ENCODE measurements around the gene GUCY2D.

The GUCY2D gene

GRCh38 chr17:8048736-8049135 lies 46.3 kb downstream of the GUCY2D start:
- TF ChIP-seq CTCF (IDR thresholded peaks at IDR 0.05; ENCODE audit: control insufficient read depth, insufficient read depth, low read depth, low read length, missing control alignments), result no peak
- no peak overlapping the region for H3K4me3 ChIP-seq (ENCODE audit: control insufficient read depth, low read depth, low read length)
- DNase-seq (ENCODE audit: low read depth), result no peak

GRCh38 chr17:8051831-8052230 lies 49.4 kb downstream of the GUCY2D start:
- no peak for DNase-seq (ENCODE audit: low read depth)

GRCh38 chr17:8052256-8053252 lies 50.1 kb downstream of the GUCY2D start:
- DNase-seq (ENCODE audit: low read depth), result no peak
- H3K4me3 ChIP-seq (ENCODE audit: control insufficient read depth, low read depth, low read length), result no peak overlapping the region
- no peak for TF ChIP-seq CTCF (IDR thresholded peaks at IDR 0.05; ENCODE audit: control insufficient read depth, insufficient read depth, low read depth, low read length, missing control alignments)

More at GRCh38 chr17:8051831-8052230, 49.4 kb downstream of the GUCY2D start:
- TF ChIP-seq CTCF (IDR thresholded peaks at IDR 0.05; ENCODE audit: control insufficient read depth, insufficient read depth, low read depth, low read length, missing control alignments), result no peak
- H3K4me3 ChIP-seq (ENCODE audit: control insufficient read depth, low read depth, low read length), result no peak overlapping the region

- DNase-seq (ENCODE audit: low read depth), result no peak
- TF ChIP-seq CTCF (IDR thresholded peaks at IDR 0.05; ENCODE audit: control insufficient read depth, insufficient read depth, low read depth, low read length, missing control alignments), result no peak
- H3K4me3 ChIP-seq (ENCODE audit: control insufficient read depth, low read depth, low read length), result no peak overlapping the region
Measured at GRCh38 chr17:8053600-8053999, 51.2 kb downstream of the GUCY2D start.

- no peak for TF ChIP-seq CTCF (IDR thresholded peaks at IDR 0.05; ENCODE audit: control insufficient read depth, insufficient read depth, low read depth, low read length, missing control alignments)
- no peak for DNase-seq (ENCODE audit: low read depth)
- no peak overlapping the region for H3K4me3 ChIP-seq (ENCODE audit: control insufficient read depth, low read depth, low read length)
Measured at GRCh38 chr17:8055851-8056231, 53.4 kb downstream of the GUCY2D start.

GRCh38 chr17:8056232-8056975 lies 54.0 kb downstream of the GUCY2D start:
- no peak overlapping the region for H3K4me3 ChIP-seq (ENCODE audit: control insufficient read depth, low read depth, low read length)
- no peak for TF ChIP-seq CTCF (IDR thresholded peaks at IDR 0.05; ENCODE audit: control insufficient read depth, insufficient read depth, low read depth, low read length, missing control alignments)
- peak; percentile 27 for DNase-seq (ENCODE audit: low read depth)
